Loucy (cell line): ENCODE results near the gene GOLIM4.

Experiments
- H2AFZ ChIP-seq: fragments of 200-600 bp; sonication (generic); 2 replicates; pipeline ENCODE4 v1.6.0; 2016; ENCODE audit warnings: antibody characterized with exemption, mild to moderate bottlenecking, low read length, moderate library complexity
- H3F3A ChIP-seq: fragments of 200-600 bp; 2 replicates; pipeline ENCODE4 v1.6.0; 2016; ENCODE audit warnings: antibody characterized with exemption, low read depth, mild to moderate bottlenecking
- H3K27me3 ChIP-seq: fragments of 200-600 bp; sonication (generic); 2 replicates; pipeline ENCODE4 v1.6.1; 2014; ENCODE audit warnings: low read length, mild to moderate bottlenecking; ENCODE audit not compliant: insufficient read depth, poor library complexity, severe bottlenecking
- H3K36me3 ChIP-seq: fragments of 200-600 bp; sonication (generic); 2 replicates; pipeline ENCODE4 v1.6.1; 2016; ENCODE audit warnings: low read length; ENCODE audit not compliant: insufficient read depth
- H3K4me1 ChIP-seq: fragments of 200-600 bp; sonication (generic); 2 replicates; pipeline ENCODE4 v1.5.1; 2014; ENCODE audit warnings: low read length, mild to moderate bottlenecking; ENCODE audit not compliant: insufficient read depth, poor library complexity, severe bottlenecking
- H3K4me2 ChIP-seq: fragments of 200-600 bp; sonication (generic); 2 replicates; pipeline ENCODE4 v1.6.0; 2014; ENCODE audit warnings: antibody characterized with exemption, low read length, low read depth, mild to moderate bottlenecking; ENCODE audit not compliant: poor library complexity, severe bottlenecking
- H3K4me3 ChIP-seq: fragments of 200-600 bp; sonication (generic); 2 replicates; pipeline ENCODE4 v1.5.1; 2014; ENCODE audit warnings: low read length, mild to moderate bottlenecking, mixed read lengths; ENCODE audit not compliant: poor library complexity, severe bottlenecking
- H3K79me2 ChIP-seq: fragments of 200-600 bp; sonication (generic); 2 replicates; pipeline ENCODE4 v1.6.1; 2014; ENCODE audit warnings: low read length; ENCODE audit not compliant: insufficient read depth
- H3K9ac ChIP-seq: fragments of 200-600 bp; sonication (generic); 2 replicates; pipeline ENCODE4 v1.6.0; 2014; ENCODE audit warnings: mild to moderate bottlenecking, low read depth, low read length, moderate library complexity; ENCODE audit not compliant: poor library complexity, severe bottlenecking
- H3K9me2 ChIP-seq: fragments of 200-600 bp; sonication (generic); replicated peaks from 2 replicates; pipeline ENCODE4 v1.6.1; 2016; ENCODE audit warnings: low read depth, low read length, mixed read lengths
- H3K9me3 ChIP-seq: fragments of 200-600 bp; sonication (generic); 2 replicates; pipeline ENCODE4 v1.6.1; 2014; ENCODE audit warnings: mild to moderate bottlenecking, antibody characterized with exemption, low read length, low read depth; ENCODE audit not compliant: insufficient read depth
- H4K20me1 ChIP-seq: fragments of 200-600 bp; sonication (generic); 2 replicates; pipeline ENCODE4 v1.6.0; 2014; ENCODE audit warnings: antibody characterized with exemption, low read length, mild to moderate bottlenecking; ENCODE audit not compliant: insufficient read depth, poor library complexity, severe bottlenecking
- CTCF ChIP-seq: fragments of 200-600 bp; sonication (generic); conservative IDR thresholded peaks from 2 replicates; pipeline ENCODE4 v1.5.1; 2014; ENCODE audit warnings: mild to moderate bottlenecking, antibody characterized with exemption, low read length
- EZH2phosphoT487 ChIP-seq: fragments of 200-600 bp; IDR thresholded peaks from 2 replicates; pipeline ENCODE4 v1.6.1; 2018; ENCODE audit warnings: antibody characterized with exemption, mild to moderate bottlenecking, moderate library complexity, borderline replicate concordance

GOLIM4 gene

GRCh38 chr3:168001244-168001643, 94.5 kb downstream of the GOLIM4 start:
- Histone ChIP-seq H3F3A (peaks cover 6% of the 10 kb centered on the region; the same call in 1 of the 2 replicates), H3K9me2 (no peaks in the 10 kb centered on the region), H3K36me3 (no peaks in the 10 kb centered on the region), H4K20me1 (no peaks in the 10 kb centered on the region), H3K27me3 (no peaks in the 10 kb centered on the region), H3K9ac (no peak overlapping the region), H3K4me2 (no peak overlapping the region), H3K79me2 (no peaks in the 10 kb centered on the region), H3K9me3 (peaks cover 13% of the 10 kb centered on the region), H2AFZ (no peak overlapping the region), H3K4me1 (peaks cover 3% of the 10 kb centered on the region), H3K4me3 (no peak overlapping the region)
- TF ChIP-seq CTCF (no peak), EZH2phosphoT487 (no peak)

- Histone ChIP-seq H3K4me2 (no peak overlapping the region), H3K4me1 (peaks cover 10% of the 10 kb centered on the region), H2AFZ (no peak overlapping the region), H3K27me3 (no peaks in the 10 kb centered on the region), H3K9me2 (no peaks in the 10 kb centered on the region), H3K36me3 (no peaks in the 10 kb centered on the region), H3F3A (peaks cover 6% of the 10 kb centered on the region; the same call in 1 of the 2 replicates), H3K9me3 (peaks cover 13% of the 10 kb centered on the region), H3K79me2 (no peaks in the 10 kb centered on the region), H3K9ac (no peak overlapping the region), H3K4me3 (no peak overlapping the region), H4K20me1 (no peaks in the 10 kb centered on the region)
- TF ChIP-seq EZH2phosphoT487 = no peak
- no peak for TF ChIP-seq CTCF
Measured at GRCh38 chr3:167998253-167998652, 97.5 kb downstream of the GOLIM4 start.

GRCh38 chr3:167996514-167996913, 99.2 kb downstream of the GOLIM4 start:
- H3K79me2 ChIP-seq = no peaks in the 10 kb centered on the region
- H3K36me3 ChIP-seq = no peaks in the 10 kb centered on the region
- no peaks in the 10 kb centered on the region for H3F3A ChIP-seq
- no peaks in the 10 kb centered on the region for H4K20me1 ChIP-seq
- no peaks in the 10 kb centered on the region for H3K9me2 ChIP-seq
- no peak overlapping the region for H3K4me2 ChIP-seq
- TF ChIP-seq CTCF = no peak
- no peak for TF ChIP-seq EZH2phosphoT487
- no peak overlapping the region for H2AFZ ChIP-seq
- no peak overlapping the region for H3K4me3 ChIP-seq
- peaks cover 13% of the 10 kb centered on the region for H3K4me1 ChIP-seq
- no peaks in the 10 kb centered on the region for H3K9me3 ChIP-seq
- no peaks in the 10 kb centered on the region for H3K27me3 ChIP-seq
- no peak overlapping the region for H3K9ac ChIP-seq
